K562 (cell line): Measurements from ENCODE around the gene GIPC3. TPM values are rescaled to one million over a fixed set of nuclear protein-coding genes. Genes with fewer than 3 reads are reported as not detected.

Source experiments
- ATAC-seq: fragments of 200-7000 bp; cut with Tn5 transposase; 3 replicates; pipeline ENCODE4 v1.9.1; 2020; ENCODE audit warnings: moderate library complexity
- BruUV-seq: library from RNA; stranded (reverse); fragments of 400-500 nt; replicated peaks from 2 replicates; lab custom pipeline; 2021; lab: Mats Ljungman, UMichigan
- CTCF ChIA-PET: fragments of 300-600 bp; formaldehyde crosslinking; extraction: SDS; loops from one replicate; lab custom pipeline; 2021; ENCODE audit warnings: low intra/inter-chr PET ratio; lab: Yijun Ruan, JAX
- POLR2A ChIA-PET: fragments of 300-600, 350-650 bp; sonication (Branson Sonifier 250); formaldehyde crosslinking; extraction: SDS; loops from one replicate; lab custom pipeline; 2021; ENCODE audit warnings: antibody characterized with exemption, inconsistent platforms; lab: Yijun Ruan, JAX
- DNase-seq, 4 experiments: peaks; one replicate each; pipeline versions ENCODE4 v3.0.0 to v3.0.0-alpha.2; 2011 to 2018; ENCODE audit warnings: low spot score in 3 of 4, mixed read lengths in 3 of 4; ENCODE audit errors: extremely low read depth in 1 of 4
- FAIRE-seq: peaks from 2 replicates; lab custom pipeline; 2011; peaks lifted over from hg19 to GRCh38; lab: Jason Lieb, UNC
- H2AFZ ChIP-seq: 2 replicates; pipeline ENCODE4 v1.6.0; 2011; ENCODE audit warnings: low read depth, low read length, control low read depth, inconsistent platforms
- H3K27ac ChIP-seq: fragments of 200-600 bp; 3 replicates; pipeline ENCODE4 v1.8.0; 2011; ENCODE audit warnings: low read depth, mild to moderate bottlenecking, control low read depth, inconsistent platforms, low read length, moderate library complexity, mixed read lengths; ENCODE audit errors: extremely low read depth
- H3K27me3 ChIP-seq, 2 experiments: fragments of 300-600 bp in 1 of 2; 2 replicates in 1 of 2; 3 replicates in 1 of 2; pipeline versions ENCODE4 v1.6.0 to v1.8.0; 2011; ENCODE audit warnings: inconsistent platforms in 2 of 2, low read length in 2 of 2, mild to moderate bottlenecking in 1 of 2, mixed read lengths in 1 of 2, moderate library complexity in 1 of 2; ENCODE audit not compliant: control insufficient read depth in 2 of 2, insufficient read depth in 2 of 2
- H3K36me3 ChIP-seq: fragments of 300-600 bp; 3 replicates; pipeline ENCODE4 v1.8.0; 2011; ENCODE audit warnings: mild to moderate bottlenecking, low read length, inconsistent platforms; ENCODE audit not compliant: control insufficient read depth, insufficient read depth
- H3K4me1 ChIP-seq, 2 experiments: fragments of 200-600 bp in 1 of 2; replicated peaks in 1 of 2; 2 replicates in 1 of 2; 3 replicates in 1 of 2; pipeline versions ENCODE4 v1.5.1 to v1.8.0; 2011; ENCODE audit warnings: inconsistent platforms in 2 of 2, low read length in 2 of 2, mild to moderate bottlenecking in 1 of 2, mixed read lengths in 1 of 2, moderate library complexity in 1 of 2; ENCODE audit not compliant: control insufficient read depth in 2 of 2, insufficient read depth in 2 of 2
- H3K4me2 ChIP-seq: 2 replicates; pipeline ENCODE4 v1.6.1; 2011; ENCODE audit warnings: low read length, control low read depth, inconsistent platforms, mixed read lengths; ENCODE audit not compliant: insufficient read depth
- H3K4me3 ChIP-seq: fragments of 200-600 bp; sonication (generic), shearing (Covaris generic); 2 replicates; pipeline ENCODE4 v1.5.1; 2016; ENCODE audit warnings: control low read depth, inconsistent platforms
- H3K79me2 ChIP-seq: fragments of 200-600 bp; 3 replicates; pipeline ENCODE4 v1.8.0; 2011; ENCODE audit warnings: low read length, inconsistent platforms; ENCODE audit not compliant: control insufficient read depth, insufficient read depth
- H3K9ac ChIP-seq, 2 experiments: 2 replicates each; pipeline versions ENCODE4 v1.6.0 to v1.6.1; 2011; ENCODE audit warnings: low read depth in 2 of 2, low read length in 2 of 2, control low read depth in 1 of 2, inconsistent platforms in 1 of 2, mild to moderate bottlenecking in 1 of 2, mixed read lengths in 1 of 2; ENCODE audit not compliant: insufficient read depth in 1 of 2
- H3K9me1 ChIP-seq: one replicate; pipeline ENCODE4 v1.6.0; 2011; ENCODE audit warnings: inconsistent platforms, mild to moderate bottlenecking, low read length, moderate library complexity; ENCODE audit not compliant: control insufficient read depth, insufficient read depth
- H3K9me3 ChIP-seq: replicated peaks from 2 replicates; pipeline ENCODE4 v1.5.1; 2011; ENCODE audit warnings: low read depth, low read length, inconsistent platforms; ENCODE audit not compliant: control insufficient read depth, insufficient read depth
- H4K20me1 ChIP-seq: replicated peaks from 2 replicates; pipeline ENCODE4 v1.6.1; 2011; ENCODE audit warnings: low read length, inconsistent platforms, mixed read lengths; ENCODE audit not compliant: control insufficient read depth, insufficient read depth
- ASH1L ChIP-seq: fragments of 450-650 bp; IDR thresholded peaks from 2 replicates; pipeline ENCODE4 v1.6.1; 2018; ENCODE audit warnings: borderline replicate concordance, mild to moderate bottlenecking, low read depth; ENCODE audit not compliant: partially characterized antibody
- CCAR2 ChIP-seq: fragments of 200-400 bp; formaldehyde crosslinking; IDR thresholded peaks from 2 replicates; pipeline ENCODE4 v1.6.1; 2017; ENCODE audit warnings: mild to moderate bottlenecking, low read depth, low read length
- KDM4B ChIP-seq, 2 experiments: fragments of 450-650 bp in 1 of 2; sonication (generic) in 1 of 2; IDR thresholded peaks; 2 replicates each; pipeline ENCODE4 v1.6.1; 2016 to 2017; ENCODE audit warnings: borderline replicate concordance in 2 of 2, antibody characterized with exemption in 1 of 2, low read depth in 1 of 2, mild to moderate bottlenecking in 1 of 2
- PRPF4 ChIP-seq: fragments of 200-400 bp; formaldehyde crosslinking; IDR thresholded peaks from one replicate; pipeline ENCODE4 v1.6.1; 2017; ENCODE audit warnings: low read length, low read depth, mild to moderate bottlenecking; ENCODE audit not compliant: insufficient read depth, poor library complexity, severe bottlenecking
- RBFOX2 ChIP-seq: fragments of 200-400 bp; formaldehyde crosslinking; IDR thresholded peaks from 2 replicates; pipeline ENCODE4 v1.6.1; 2017; ENCODE audit warnings: low read depth, mild to moderate bottlenecking, low read length, moderate library complexity
- SAFB ChIP-seq: fragments of 200-400 bp; formaldehyde crosslinking; IDR thresholded peaks from 2 replicates; pipeline ENCODE4 v1.6.1; 2017; ENCODE audit warnings: low read depth, low read length, borderline replicate concordance
- THRAP3 ChIP-seq: fragments of 450-650 bp; IDR thresholded peaks from 2 replicates; pipeline ENCODE4 v1.6.1; 2016; ENCODE audit warnings: mild to moderate bottlenecking, inconsistent platforms, borderline replicate concordance
- ZFP36 ChIP-seq: fragments of 150-350 bp; IDR thresholded peaks from 2 replicates; pipeline ENCODE4 v1.6.1; 2018; ENCODE audit warnings: low read length, low read depth; ENCODE audit not compliant: partially characterized antibody
- ZNF143 ChIP-seq: sonication (generic); formaldehyde crosslinking; IDR thresholded peaks from 2 replicates; pipeline ENCODE4 v1.9.0; 2022; ENCODE audit warnings: mild to moderate bottlenecking, missing genetic modification reagents
- ZNF780A ChIP-seq: fragments of 250-450 bp; sonication (Bioruptor Pico); IDR thresholded peaks from 2 replicates; pipeline ENCODE4 v1.5.0; 2021; ENCODE audit warnings: mild to moderate bottlenecking
- WGBS: fragments of 100-300 bp; shearing (Covaris generic); methylation state at CpG from one replicate; pipeline ENCODE4 v1.1.6; 2016; ENCODE audit warnings: low coverage, mixed read lengths; ENCODE audit not compliant: insufficient coverage; ENCODE audit errors: missing lambda C conversion rate; 5-methylcytosine and 5-hydroxymethylcytosine counted together
- in situ Hi-C: fragments of 300-500 bp; cut with MboI; formaldehyde crosslinking; loops from 4 replicates; pipeline ENCODE4 v1.15.0; 2018; ENCODE audit warnings: inconsistent platforms, mixed read lengths
- intact Hi-C: fragments of 100-400 bp; cut with micrococcal nuclease; formaldehyde crosslinking; loops from 2 replicates; pipeline ENCODE4 v1.14.2; 2022
- polyA plus RNA-seq, 8 experiments: library from polyadenylated mRNA; depleted of rRNA in 4 of 8; stranded (reverse) in 5 of 8; unstranded in 3 of 8; fragments of >200 nt; fragmentation: Nextera tagmentation in 2 of 8; fragmentation: Illumina TruSeq in 1 of 8; extraction: Ambion mirVana in 2 of 8; extraction: Trizol in 1 of 8; gene quantifications; 2 replicates each; pipeline versions ENCODE4 v1.2.1 to v1.2.3, GENCODE V29; 2011 to 2014; ENCODE audit warnings: inconsistent platforms in 1 of 8, missing spikeins in 1 of 8
- total RNA-seq, 7 experiments: library from RNA; depleted of rRNA in 6 of 7; stranded (reverse); fragments of >200 nt in 6 of 7; fragmentation: Illumina TruSeq in 2 of 7; extraction: Trizol in 2 of 7; gene quantifications; 2 replicates each; pipeline versions ENCODE4 v1.2.1 to v1.2.3, GENCODE V29; 2011 to 2021; ENCODE audit warnings: low replicate concordance in 1 of 7
- TF ChIP-seq, protein P1 (sequence below), 2 experiments: fragments of 450-650 bp in 1 of 2; sonication (generic) in 1 of 2; formaldehyde crosslinking in 1 of 2; IDR thresholded peaks in 1 of 2; conservative IDR thresholded peaks in 1 of 2; 2 replicates each; pipeline versions ENCODE4 v1.6.1 to v1.8.1; 2016 to 2023; ENCODE audit warnings: mild to moderate bottlenecking in 2 of 2, moderate library complexity in 2 of 2, inconsistent platforms in 1 of 2, missing genetic modification reagents in 1 of 2
- TF ChIP-seq, protein P2 (sequence below): sonication (generic); formaldehyde crosslinking; IDR thresholded peaks from 2 replicates; pipeline ENCODE4 v1.8.1; 2023; ENCODE audit warnings: mild to moderate bottlenecking, missing genetic modification reagents
- TF ChIP-seq, protein P3 (sequence below), 2 experiments: fragments of 450-650 bp; IDR thresholded peaks; 2 replicates each; pipeline ENCODE4 v1.6.1; 2016

GIPC3 gene
- total and polyA plus RNA-seq, 9 of the 15 experiments (the other 6 are each of a cell fraction or from before 2014, with no cell fraction given) = 0.03 to 3.6 (median 1.5) TPM; not detected in 1

DNA sequence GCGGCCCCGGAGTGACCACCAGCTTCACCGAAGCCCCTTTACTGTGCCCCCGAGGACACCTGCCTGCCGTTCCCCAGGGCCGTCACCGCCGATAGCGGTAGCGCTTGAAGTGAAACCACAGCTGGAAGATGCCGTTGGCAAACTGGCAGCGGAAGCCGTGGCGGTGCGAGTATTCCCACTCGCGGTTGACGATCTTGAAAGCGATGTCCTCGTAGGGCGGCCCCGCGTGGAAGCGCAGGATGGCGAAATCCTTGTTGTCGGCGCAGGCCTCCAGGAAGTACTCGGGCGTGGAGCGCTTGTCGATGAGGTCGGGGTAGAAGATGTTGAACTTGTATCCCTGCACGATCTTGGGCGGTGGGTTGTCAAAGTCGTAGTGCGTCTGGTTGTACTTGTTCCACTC lies 26.6 kb downstream of the GIPC3 start:
- no peaks in the 10 kb centered on the region for H3K9me1 ChIP-seq
- no peak for ATAC-seq
- peaks cover 19% of the 10 kb centered on the region; the same call in 2 of the 3 replicates for H3K79me2 ChIP-seq
- H3K4me2 ChIP-seq = no peak overlapping the region
- ChIA-PET POLR2A (no interaction called here), CTCF (no interaction called here)
- H3K27ac ChIP-seq = no peak overlapping the region
- no peak overlapping the region for H3K9ac ChIP-seq
- in situ Hi-C loops = no loop called here
- no peaks in the 10 kb centered on the region; the same call in 1 of the 2 replicates for H3K9me3 ChIP-seq
- no peaks in the 10 kb centered on the region for H4K20me1 ChIP-seq
- FAIRE-seq = no peak
- H3K4me3 ChIP-seq = no peak overlapping the region
- H3K36me3 ChIP-seq = peaks cover 62% of the 10 kb centered on the region
- DNase-seq = no peak
- H3K27me3 ChIP-seq = no peaks in the 10 kb centered on the region
- H3K4me1 ChIP-seq = peaks cover 34 to 91% of the 10 kb centered on the region in 2 experiments
- no peak overlapping the region for H2AFZ ChIP-seq
- BruUV-seq = TSS peak; percentile 36
- intact Hi-C loops = no loop called here
- WGBS = 95% methylated on average over 22 of the region's 36 CpGs
- TF ChIP-seq ZNF143 (CRISPR knock-in tag) = no peak
- TF ChIP-seq, protein P1, sequence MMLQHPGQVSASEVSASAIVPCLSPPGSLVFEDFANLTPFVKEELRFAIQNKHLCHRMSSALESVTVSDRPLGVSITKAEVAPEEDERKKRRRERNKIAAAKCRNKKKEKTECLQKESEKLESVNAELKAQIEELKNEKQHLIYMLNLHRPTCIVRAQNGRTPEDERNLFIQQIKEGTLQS (IDR thresholded peaks at IDR 0.05) = peak; percentile 11; the same call in 1 of the 2 replicates
- TF ChIP-seq, protein P1 (CRISPR knock-in tag; conservative IDR thresholded peaks at IDR 0.05) = no peak
- TF ChIP-seq, protein P2, sequence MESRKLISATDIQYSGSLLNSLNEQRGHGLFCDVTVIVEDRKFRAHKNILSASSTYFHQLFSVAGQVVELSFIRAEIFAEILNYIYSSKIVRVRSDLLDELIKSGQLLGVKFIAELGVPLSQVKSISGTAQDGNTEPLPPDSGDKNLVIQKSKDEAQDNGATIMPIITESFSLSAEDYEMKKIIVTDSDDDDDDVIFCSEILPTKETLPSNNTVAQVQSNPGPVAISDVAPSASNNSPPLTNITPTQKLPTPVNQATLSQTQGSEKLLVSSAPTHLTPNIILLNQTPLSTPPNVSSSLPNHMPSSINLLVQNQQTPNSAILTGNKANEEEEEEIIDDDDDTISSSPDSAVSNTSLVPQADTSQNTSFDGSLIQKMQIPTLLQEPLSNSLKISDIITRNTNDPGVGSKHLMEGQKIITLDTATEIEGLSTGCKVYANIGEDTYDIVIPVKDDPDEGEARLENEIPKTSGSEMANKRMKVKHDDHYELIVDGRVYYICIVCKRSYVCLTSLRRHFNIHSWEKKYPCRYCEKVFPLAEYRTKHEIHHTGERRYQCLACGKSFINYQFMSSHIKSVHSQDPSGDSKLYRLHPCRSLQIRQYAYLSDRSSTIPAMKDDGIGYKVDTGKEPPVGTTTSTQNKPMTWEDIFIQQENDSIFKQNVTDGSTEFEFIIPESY (CRISPR knock-in tag) = peak; percentile 98
- TF ChIP-seq SAFB = no peak
- TF ChIP-seq, protein P3, sequence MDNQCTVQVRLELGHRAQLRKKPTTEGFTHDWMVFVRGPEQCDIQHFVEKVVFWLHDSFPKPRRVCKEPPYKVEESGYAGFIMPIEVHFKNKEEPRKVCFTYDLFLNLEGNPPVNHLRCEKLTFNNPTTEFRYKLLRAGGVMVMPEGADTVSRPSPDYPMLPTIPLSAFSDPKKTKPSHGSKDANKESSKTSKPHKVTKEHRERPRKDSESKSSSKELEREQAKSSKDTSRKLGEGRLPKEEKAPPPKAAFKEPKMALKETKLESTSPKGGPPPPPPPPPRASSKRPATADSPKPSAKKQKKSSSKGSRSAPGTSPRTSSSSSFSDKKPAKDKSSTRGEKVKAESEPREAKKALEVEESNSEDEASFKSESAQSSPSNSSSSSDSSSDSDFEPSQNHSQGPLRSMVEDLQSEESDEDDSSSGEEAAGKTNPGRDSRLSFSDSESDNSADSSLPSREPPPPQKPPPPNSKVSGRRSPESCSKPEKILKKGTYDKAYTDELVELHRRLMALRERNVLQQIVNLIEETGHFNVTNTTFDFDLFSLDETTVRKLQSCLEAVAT (IDR thresholded peaks at IDR 0.05) = peak in 1 of 2 experiments; percentile 91; a peak in 2 of 4 replicates
- TF ChIP-seq ZFP36 = no peak
- no peak for TF ChIP-seq KDM4B (IDR thresholded peaks at IDR 0.05; ENCODE audit: borderline replicate concordance in 2 of 2, low read depth in 1 of 2)
- TF ChIP-seq CCAR2 = no peak
- no peak for TF ChIP-seq ZNF780A (CRISPR knock-in tag)
- peak; percentile 90 for TF ChIP-seq THRAP3
- peak; percentile 14; the same call in 1 of the 2 replicates for TF ChIP-seq RBFOX2
- TF ChIP-seq ASH1L = no peak
- TF ChIP-seq PRPF4 = peak; percentile 36
